ENCODE results near the gene REPS1. TPM values are rescaled to one million over a fixed set of nuclear protein-coding genes. Genes with fewer than 3 reads are reported as not detected.

Gene REPS1
- total RNA-seq, 1 donor from 2014 or later, result 30.4 TPM

- H3K4me1 ChIP-seq, result no peaks in the 10 kb centered on the region
- no peaks in the 10 kb centered on the region for H3K36me3 ChIP-seq
- intact Hi-C loops (cut with DNase I), result no loop called here
- no peak for TF ChIP-seq CTCF (IDR thresholded peaks at IDR 0.05)
- DNase-seq (ENCODE audit: low spot score in 2 of 2), result no peak
- no peaks in the 10 kb centered on the region for H3K9me3 ChIP-seq
- H3K27me3 ChIP-seq, result no peaks in the 10 kb centered on the region
- no peak overlapping the region for H3K27ac ChIP-seq
- H3K4me3 ChIP-seq, result no peak overlapping the region
Measured at GRCh38 chr6:139010674-139011073, 22.6 kb upstream of the REPS1 start.

- intact Hi-C loops (cut with DNase I), result no loop called here
- DNase-seq (ENCODE audit: low spot score in 2 of 2), result no peak
- no peak for TF ChIP-seq CTCF (IDR thresholded peaks at IDR 0.05)
- Histone ChIP-seq H3K4me3 (no peak overlapping the region), H3K36me3 (no peaks in the 10 kb centered on the region), H3K4me1 (no peaks in the 10 kb centered on the region), H3K27me3 (no peaks in the 10 kb centered on the region), H3K9me3 (no peaks in the 10 kb centered on the region), H3K27ac (no peak overlapping the region)
Measured at GRCh38 chr6:139008117-139008516, 20.1 kb upstream of the REPS1 start.

GRCh38 chr6:139007428-139007827 lies 19.4 kb upstream of the REPS1 start:
- H3K36me3 ChIP-seq, result no peaks in the 10 kb centered on the region
- no peaks in the 10 kb centered on the region for H3K27me3 ChIP-seq
- no peak overlapping the region for H3K27ac ChIP-seq
- H3K4me3 ChIP-seq, result no peak overlapping the region
- intact Hi-C loops (cut with DNase I), result no loop called here
- DNase-seq (ENCODE audit: low spot score in 2 of 2), result no peak
- TF ChIP-seq CTCF (IDR thresholded peaks at IDR 0.05), result no peak
- H3K9me3 ChIP-seq, result no peaks in the 10 kb centered on the region
- no peaks in the 10 kb centered on the region for H3K4me1 ChIP-seq

- Histone ChIP-seq H3K27ac (no peak overlapping the region), H3K27me3 (no peaks in the 10 kb centered on the region), H3K4me3 (no peak overlapping the region), H3K4me1 (no peaks in the 10 kb centered on the region), H3K9me3 (no peaks in the 10 kb centered on the region), H3K36me3 (no peaks in the 10 kb centered on the region)
- intact Hi-C loops (cut with DNase I), result no loop called here
- TF ChIP-seq CTCF (IDR thresholded peaks at IDR 0.05), result no peak
- no peak for DNase-seq (ENCODE audit: low spot score in 2 of 2)
Measured at GRCh38 chr6:139006477-139006876, 18.4 kb upstream of the REPS1 start.

GRCh38 chr6:139003751-139004150 lies 15.7 kb upstream of the REPS1 start:
- H3K4me1 ChIP-seq, result no peaks in the 10 kb centered on the region
- H3K27ac ChIP-seq, result no peak overlapping the region
- DNase-seq (ENCODE audit: low spot score in 2 of 2), result no peak
- no peaks in the 10 kb centered on the region for H3K36me3 ChIP-seq
- no peaks in the 10 kb centered on the region for H3K27me3 ChIP-seq
- intact Hi-C loops (cut with DNase I), result no loop called here
- TF ChIP-seq CTCF (IDR thresholded peaks at IDR 0.05), result no peak
- no peaks in the 10 kb centered on the region for H3K9me3 ChIP-seq
- no peak overlapping the region for H3K4me3 ChIP-seq
